Stromal cell of bone marrow (primary cell): Measurements from ENCODE around the gene RGSL1.

Experiments
- DNase-seq: peaks from one replicate; pipeline ENCODE4 v3.0.0-alpha.2; 2012; ENCODE audit warnings: low read depth

RGSL1 gene

GRCh38 chr1:182450087-182450486 is at the start of gene RGSL1:
RGSL1 (plus strand) TSS chr1:182450146; CDS start chr1:182450166, 20 bp downstream.
- DNase-seq: no peak

GRCh38 chr1:182400567-182400966 is 49.4 kb upstream of the RGSL1 start, which contains the start of gene TEDDM1:
TEDDM1 (minus strand) TSS chr1:182400667; CDS start chr1:182400485, 182 bp downstream.
- no peak for DNase-seq

- DNase-seq: no peak
Measured at GRCh38 chr1:182404781-182405180, 45.2 kb upstream of the RGSL1 start.

GRCh38 chr1:182405578-182405977 is 44.4 kb upstream of the RGSL1 start:
- no peak for DNase-seq

- no peak for DNase-seq
Measured at GRCh38 chr1:182406012-182406411, 43.9 kb upstream of the RGSL1 start.

GRCh38 chr1:182407724-182408123 is 42.2 kb upstream of the RGSL1 start:
- no peak for DNase-seq

GRCh38 chr1:182408435-182409075 is 41.4 kb upstream of the RGSL1 start:
- DNase-seq: no peak

- no peak for DNase-seq
Measured at GRCh38 chr1:182410138-182410537, 39.8 kb upstream of the RGSL1 start.

- DNase-seq: no peak
Measured at GRCh38 chr1:182410620-182411273, 39.2 kb upstream of the RGSL1 start.

- no peak for DNase-seq
Measured at GRCh38 chr1:182413486-182413885, 36.5 kb upstream of the RGSL1 start.

- DNase-seq: no peak
Measured at GRCh38 chr1:182413969-182414368, 36.0 kb upstream of the RGSL1 start.

GRCh38 chr1:182415789-182416188 is 34.2 kb upstream of the RGSL1 start:
- no peak for DNase-seq

- DNase-seq: no peak
Measured at GRCh38 chr1:182426442-182427430, 23.2 kb upstream of the RGSL1 start.

GRCh38 chr1:182428043-182428442 is 21.9 kb upstream of the RGSL1 start:
- no peak for DNase-seq

GRCh38 chr1:182430263-182431068 is 19.5 kb upstream of the RGSL1 start:
- DNase-seq: no peak

- no peak for DNase-seq
Measured at GRCh38 chr1:182431278-182431677, 18.7 kb upstream of the RGSL1 start.

- no peak for DNase-seq
Measured at GRCh38 chr1:182433580-182433979, 16.4 kb upstream of the RGSL1 start.

GRCh38 chr1:182438326-182438725 is 11.6 kb upstream of the RGSL1 start:
- no peak for DNase-seq

GRCh38 chr1:182441719-182442118 is 8.2 kb upstream of the RGSL1 start:
- no peak for DNase-seq

GRCh38 chr1:182442333-182442732 is 7.6 kb upstream of the RGSL1 start:
- no peak for DNase-seq

- no peak for DNase-seq
Measured at GRCh38 chr1:182444497-182444896, 5.4 kb upstream of the RGSL1 start.
